ENCODE results near the gene GPX6.

GRCh38 chr6:28537065-28537464 lies 21.5 kb upstream of the GPX6 start:
- no peak for TF ChIP-seq CTCF (conservative IDR thresholded peaks at IDR 0.05; ENCODE audit: low read depth, low read length)
- no peak for TF ChIP-seq EZH2 (IDR thresholded peaks at IDR 0.05; ENCODE audit: borderline replicate concordance, low read depth, low read length, poor library complexity, severe bottlenecking)

Measured in A673 (cell line).